GM23338 (cell line): ENCODE results near the gene AGO1. TPM values are rescaled to one million over a fixed set of nuclear protein-coding genes. Genes with fewer than 3 reads are reported as not detected.

Source experiments
- ATAC-seq: fragments of 200-7000 bp; cut with Tn5 transposase; 3 replicates; pipeline ENCODE4 v1.9.1; 2020
- DNase-seq: peaks from one replicate; pipeline ENCODE4 v3.0.0-alpha.2; 2015; ENCODE audit warnings: low spot score
- H2AFZ ChIP-seq: fragments of 200-600 bp; sonication (generic); 2 replicates; pipeline ENCODE4 v1.8.0; 2016; ENCODE audit warnings: antibody characterized with exemption, mild to moderate bottlenecking, moderate library complexity
- H3F3A ChIP-seq: fragments of 200-600 bp; sonication (generic); replicated peaks from 2 replicates; pipeline ENCODE4 v1.8.0; 2017; ENCODE audit warnings: antibody characterized with exemption, mixed run types, low read depth
- H3K27ac ChIP-seq: fragments of 200-600 bp; sonication (generic); 2 replicates; pipeline ENCODE4 v1.6.1; 2016; ENCODE audit warnings: low read depth
- H3K27me3 ChIP-seq: fragments of 200-600 bp; sonication (generic); 2 replicates; pipeline ENCODE4 v1.8.0; 2016; ENCODE audit warnings: mild to moderate bottlenecking, mixed run types, moderate library complexity; ENCODE audit not compliant: insufficient read depth
- H3K36me3 ChIP-seq: fragments of 200-600 bp; sonication (generic); 2 replicates; pipeline ENCODE4 v1.8.0; 2016; ENCODE audit warnings: mild to moderate bottlenecking; ENCODE audit not compliant: insufficient read depth
- H3K4me1 ChIP-seq: fragments of 200-600 bp; sonication (generic); 2 replicates; pipeline ENCODE4 v1.8.0; 2016; ENCODE audit warnings: mild to moderate bottlenecking, moderate library complexity; ENCODE audit not compliant: insufficient read depth
- H3K4me2 ChIP-seq: fragments of 200-600 bp; sonication (generic); 2 replicates; pipeline ENCODE4 v1.7.1; 2017; ENCODE audit warnings: mixed run types
- H3K4me3 ChIP-seq: fragments of 200-600 bp; sonication (generic); 2 replicates; pipeline ENCODE4 v1.6.1; 2016; ENCODE audit warnings: mixed run types
- H3K79me2 ChIP-seq: fragments of 200-600 bp; sonication (generic); replicated peaks from 2 replicates; pipeline ENCODE4 v1.8.0; 2017; ENCODE audit warnings: mild to moderate bottlenecking; ENCODE audit not compliant: insufficient read depth
- H3K9me2 ChIP-seq: fragments of 200-600 bp; sonication (generic); 2 replicates; pipeline ENCODE4 v1.8.0; 2017; ENCODE audit not compliant: insufficient read depth
- H4K20me1 ChIP-seq: fragments of 200-600 bp; sonication (generic); replicated peaks from 2 replicates; pipeline ENCODE4 v1.8.0; 2017; ENCODE audit warnings: mild to moderate bottlenecking; ENCODE audit not compliant: insufficient read depth
- H3K27ac Mint-ChIP-seq: 2 replicates; pipeline ENCODE4 v1.8.0; 2020; ENCODE audit warnings: inconsistent platforms, mild to moderate bottlenecking, moderate library complexity, mixed read lengths
- H3K27me3 Mint-ChIP-seq: 3 replicates; pipeline ENCODE4 v1.8.0; 2022; ENCODE audit warnings: low read depth, mild to moderate bottlenecking, moderate library complexity, mixed read lengths, inconsistent platforms; ENCODE audit not compliant: insufficient read depth, poor library complexity
- H3K36me3 Mint-ChIP-seq: 3 replicates; pipeline ENCODE4 v1.8.0; 2021; ENCODE audit warnings: low read depth, mild to moderate bottlenecking, inconsistent platforms, moderate library complexity, mixed read lengths
- H3K4me1 Mint-ChIP-seq: 3 replicates; pipeline ENCODE4 v1.8.0; 2020; ENCODE audit warnings: mild to moderate bottlenecking, inconsistent platforms, mixed read lengths
- H3K4me3 Mint-ChIP-seq: 3 replicates; pipeline ENCODE4 v1.8.0; 2021; ENCODE audit warnings: moderate library complexity, mild to moderate bottlenecking, inconsistent platforms, mixed read lengths
- H3K9me3 Mint-ChIP-seq: 3 replicates; pipeline ENCODE4 v1.8.0; 2020; ENCODE audit warnings: moderate library complexity, mild to moderate bottlenecking, inconsistent platforms, mixed read lengths
- CREB1 ChIP-seq: fragments of 250-450 bp; sonication (Bioruptor Pico); IDR thresholded peaks from 2 replicates; pipeline ENCODE4 v1.5.0; 2020; ENCODE audit warnings: low read depth, mild to moderate bottlenecking, moderate library complexity
- EZH2 ChIP-seq: fragments of 200-600 bp; sonication (generic); IDR thresholded peaks from one replicate; pipeline ENCODE4 v1.8.0; 2017; ENCODE audit warnings: antibody characterized with exemption, mild to moderate bottlenecking, low read depth; ENCODE audit not compliant: unreplicated experiment
- EZH2phosphoT487 ChIP-seq: fragments of 200-600 bp; sonication (generic); IDR thresholded peaks from one replicate; pipeline ENCODE4 v1.8.1; 2018; ENCODE audit warnings: antibody characterized with exemption; ENCODE audit not compliant: unreplicated experiment
- JUNB ChIP-seq: IDR thresholded peaks from one replicate; pipeline ENCODE4 v1.6.1; 2016; ENCODE audit warnings: antibody characterized with exemption; ENCODE audit not compliant: unreplicated experiment
- NANOG ChIP-seq: IDR thresholded peaks from 2 replicates; pipeline ENCODE4 v1.6.1; 2016; ENCODE audit warnings: antibody characterized with exemption, borderline replicate concordance
- POLR2AphosphoS5 ChIP-seq: IDR thresholded peaks from 2 replicates; pipeline ENCODE4 v1.6.1; 2016; ENCODE audit warnings: antibody characterized with exemption, low read depth
- STAT1 ChIP-seq: IDR thresholded peaks from one replicate; pipeline ENCODE4 v1.6.1; 2016; ENCODE audit warnings: antibody characterized with exemption; ENCODE audit not compliant: unreplicated experiment
- ZNF114 ChIP-seq: fragments of 250-450 bp; sonication (Bioruptor Pico); IDR thresholded peaks from 2 replicates; pipeline ENCODE4 v1.5.0; 2020; ENCODE audit warnings: mild to moderate bottlenecking, moderate library complexity
- ZNF331 ChIP-seq: fragments of 250-450 bp; sonication (Bioruptor Pico); IDR thresholded peaks from 2 replicates; pipeline ENCODE4 v1.5.0; 2020; ENCODE audit warnings: low read depth, mild to moderate bottlenecking, moderate library complexity
- polyA plus RNA-seq: library from polyadenylated mRNA; unstranded; fragments of >200 nt; fragmentation: Nextera tagmentation; extraction: Ambion mirVana; gene quantifications from 2 replicates; pipeline ENCODE4 v1.2.1, GENCODE V29; 2016
- total RNA-seq: library from RNA; depleted of rRNA; stranded (reverse); fragments of >200 nt; shearing (Covaris generic); gene quantifications from 2 replicates; pipeline ENCODE4 v1.2.3, GENCODE V29; 2014
- TF ChIP-seq, protein P1 (sequence below), 2 experiments: fragments of 200-600 bp in 1 of 2; sonication (generic) in 1 of 2; conservative IDR thresholded peaks; 2 replicates each; pipeline versions ENCODE4 v1.5.1 to v1.6.1; 2016 to 2017; ENCODE audit warnings: antibody characterized with exemption in 2 of 2, low read depth in 2 of 2, mild to moderate bottlenecking in 2 of 2, moderate library complexity in 1 of 2
- TF ChIP-seq, protein P2 (sequence below): fragments of 250-450 bp; sonication (Bioruptor Pico); IDR thresholded peaks from 2 replicates; pipeline ENCODE4 v1.5.0; 2020; ENCODE audit warnings: mild to moderate bottlenecking, moderate library complexity
- TF ChIP-seq, protein P3 (sequence below): IDR thresholded peaks from 2 replicates; pipeline ENCODE4 v1.6.1; 2016; ENCODE audit warnings: antibody characterized with exemption

Gene AGO1
- total and polyA plus RNA-seq, 2 experiments from 2014 or later = 10.6 to 65.1 TPM

DNA sequence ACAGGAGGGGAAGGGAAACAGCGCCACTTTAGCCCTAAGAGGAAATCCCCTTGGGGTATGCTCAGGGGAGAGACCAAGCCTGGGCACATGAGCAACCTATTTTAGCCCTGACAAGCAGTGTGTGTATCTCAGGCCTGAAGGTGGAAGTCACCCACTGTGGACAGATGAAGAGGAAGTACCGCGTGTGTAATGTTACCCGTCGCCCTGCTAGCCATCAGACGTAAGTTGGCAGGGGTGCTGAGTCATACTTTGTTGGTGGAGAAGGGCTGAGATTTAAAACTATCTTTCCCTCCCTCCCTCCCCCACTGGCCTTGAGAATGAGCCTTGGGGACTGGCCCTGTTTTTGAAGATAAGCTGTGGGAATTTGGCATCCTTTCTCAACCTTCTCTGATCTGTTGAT is 11.2 kb downstream of the AGO1 start (continued):
- TF ChIP-seq ZNF114 (no peak), CREB1 (CRISPR knock-in tag) (no peak), JUNB (no peak), NANOG (no peak), EZH2phosphoT487 (no peak), ZNF331 (CRISPR knock-in tag) (no peak), EZH2 (no peak)
- TF ChIP-seq, protein P1, sequence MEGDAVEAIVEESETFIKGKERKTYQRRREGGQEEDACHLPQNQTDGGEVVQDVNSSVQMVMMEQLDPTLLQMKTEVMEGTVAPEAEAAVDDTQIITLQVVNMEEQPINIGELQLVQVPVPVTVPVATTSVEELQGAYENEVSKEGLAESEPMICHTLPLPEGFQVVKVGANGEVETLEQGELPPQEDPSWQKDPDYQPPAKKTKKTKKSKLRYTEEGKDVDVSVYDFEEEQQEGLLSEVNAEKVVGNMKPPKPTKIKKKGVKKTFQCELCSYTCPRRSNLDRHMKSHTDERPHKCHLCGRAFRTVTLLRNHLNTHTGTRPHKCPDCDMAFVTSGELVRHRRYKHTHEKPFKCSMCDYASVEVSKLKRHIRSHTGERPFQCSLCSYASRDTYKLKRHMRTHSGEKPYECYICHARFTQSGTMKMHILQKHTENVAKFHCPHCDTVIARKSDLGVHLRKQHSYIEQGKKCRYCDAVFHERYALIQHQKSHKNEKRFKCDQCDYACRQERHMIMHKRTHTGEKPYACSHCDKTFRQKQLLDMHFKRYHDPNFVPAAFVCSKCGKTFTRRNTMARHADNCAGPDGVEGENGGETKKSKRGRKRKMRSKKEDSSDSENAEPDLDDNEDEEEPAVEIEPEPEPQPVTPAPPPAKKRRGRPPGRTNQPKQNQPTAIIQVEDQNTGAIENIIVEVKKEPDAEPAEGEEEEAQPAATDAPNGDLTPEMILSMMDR (conservative IDR thresholded peaks at IDR 0.05; ENCODE audit: low read depth in 2 of 2) = no peak

DNA sequence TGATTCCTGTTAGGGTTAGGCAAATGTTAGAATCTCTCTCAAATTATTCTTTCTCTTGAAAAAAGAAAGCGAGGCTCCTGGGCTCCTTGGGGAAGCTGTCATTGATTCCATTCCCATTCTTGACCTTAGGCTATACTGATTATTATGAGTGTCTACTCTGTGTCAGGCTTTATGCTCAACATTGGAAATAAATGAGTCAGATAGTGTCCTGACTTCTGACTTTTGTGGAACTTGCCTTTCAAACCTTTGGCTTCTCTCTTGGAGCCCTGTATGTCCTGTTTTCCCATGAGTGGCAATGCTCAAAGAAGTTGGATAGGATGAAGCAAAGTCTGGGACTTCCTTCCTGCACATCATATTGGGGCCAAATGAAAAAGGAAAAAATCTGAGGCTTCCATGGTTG is 11.6 kb downstream of the AGO1 start:
- peak overlapping the region; percentile 28; the same call in 1 of the 2 replicates for H3K27ac Mint-ChIP-seq
- Histone ChIP-seq H2AFZ (no peak overlapping the region), H3F3A (0 out of 2 replicates have a peak, but pooled peaks cover 8% of the 10 kb centered on the region), H3K27me3 (no peaks in the 10 kb centered on the region), H3K9me2 (no peaks in the 10 kb centered on the region), H3K27ac (peak overlapping the region; percentile 74), H4K20me1 (peaks cover 29% of the 10 kb centered on the region), H3K4me2 (no peak overlapping the region), H3K79me2 (peaks cover 38% of the 10 kb centered on the region), H3K4me1 (no peaks in the 10 kb centered on the region), H3K4me3 (no peak overlapping the region), H3K36me3 (peaks cover 53% of the 10 kb centered on the region)
- H3K9me3 Mint-ChIP-seq = no peaks in the 10 kb centered on the region
- ATAC-seq (no peak), DNase-seq (no peak)
- peaks cover 85% of the 10 kb centered on the region for H3K36me3 Mint-ChIP-seq
- H3K4me1 Mint-ChIP-seq = no peaks in the 10 kb centered on the region
- H3K4me3 Mint-ChIP-seq = no peak overlapping the region
- no peaks in the 10 kb centered on the region for H3K27me3 Mint-ChIP-seq
- no peak for TF ChIP-seq POLR2AphosphoS5
- no peak for TF ChIP-seq STAT1
- TF ChIP-seq NANOG = no peak
- no peak for TF ChIP-seq EZH2
- TF ChIP-seq, protein P2, sequence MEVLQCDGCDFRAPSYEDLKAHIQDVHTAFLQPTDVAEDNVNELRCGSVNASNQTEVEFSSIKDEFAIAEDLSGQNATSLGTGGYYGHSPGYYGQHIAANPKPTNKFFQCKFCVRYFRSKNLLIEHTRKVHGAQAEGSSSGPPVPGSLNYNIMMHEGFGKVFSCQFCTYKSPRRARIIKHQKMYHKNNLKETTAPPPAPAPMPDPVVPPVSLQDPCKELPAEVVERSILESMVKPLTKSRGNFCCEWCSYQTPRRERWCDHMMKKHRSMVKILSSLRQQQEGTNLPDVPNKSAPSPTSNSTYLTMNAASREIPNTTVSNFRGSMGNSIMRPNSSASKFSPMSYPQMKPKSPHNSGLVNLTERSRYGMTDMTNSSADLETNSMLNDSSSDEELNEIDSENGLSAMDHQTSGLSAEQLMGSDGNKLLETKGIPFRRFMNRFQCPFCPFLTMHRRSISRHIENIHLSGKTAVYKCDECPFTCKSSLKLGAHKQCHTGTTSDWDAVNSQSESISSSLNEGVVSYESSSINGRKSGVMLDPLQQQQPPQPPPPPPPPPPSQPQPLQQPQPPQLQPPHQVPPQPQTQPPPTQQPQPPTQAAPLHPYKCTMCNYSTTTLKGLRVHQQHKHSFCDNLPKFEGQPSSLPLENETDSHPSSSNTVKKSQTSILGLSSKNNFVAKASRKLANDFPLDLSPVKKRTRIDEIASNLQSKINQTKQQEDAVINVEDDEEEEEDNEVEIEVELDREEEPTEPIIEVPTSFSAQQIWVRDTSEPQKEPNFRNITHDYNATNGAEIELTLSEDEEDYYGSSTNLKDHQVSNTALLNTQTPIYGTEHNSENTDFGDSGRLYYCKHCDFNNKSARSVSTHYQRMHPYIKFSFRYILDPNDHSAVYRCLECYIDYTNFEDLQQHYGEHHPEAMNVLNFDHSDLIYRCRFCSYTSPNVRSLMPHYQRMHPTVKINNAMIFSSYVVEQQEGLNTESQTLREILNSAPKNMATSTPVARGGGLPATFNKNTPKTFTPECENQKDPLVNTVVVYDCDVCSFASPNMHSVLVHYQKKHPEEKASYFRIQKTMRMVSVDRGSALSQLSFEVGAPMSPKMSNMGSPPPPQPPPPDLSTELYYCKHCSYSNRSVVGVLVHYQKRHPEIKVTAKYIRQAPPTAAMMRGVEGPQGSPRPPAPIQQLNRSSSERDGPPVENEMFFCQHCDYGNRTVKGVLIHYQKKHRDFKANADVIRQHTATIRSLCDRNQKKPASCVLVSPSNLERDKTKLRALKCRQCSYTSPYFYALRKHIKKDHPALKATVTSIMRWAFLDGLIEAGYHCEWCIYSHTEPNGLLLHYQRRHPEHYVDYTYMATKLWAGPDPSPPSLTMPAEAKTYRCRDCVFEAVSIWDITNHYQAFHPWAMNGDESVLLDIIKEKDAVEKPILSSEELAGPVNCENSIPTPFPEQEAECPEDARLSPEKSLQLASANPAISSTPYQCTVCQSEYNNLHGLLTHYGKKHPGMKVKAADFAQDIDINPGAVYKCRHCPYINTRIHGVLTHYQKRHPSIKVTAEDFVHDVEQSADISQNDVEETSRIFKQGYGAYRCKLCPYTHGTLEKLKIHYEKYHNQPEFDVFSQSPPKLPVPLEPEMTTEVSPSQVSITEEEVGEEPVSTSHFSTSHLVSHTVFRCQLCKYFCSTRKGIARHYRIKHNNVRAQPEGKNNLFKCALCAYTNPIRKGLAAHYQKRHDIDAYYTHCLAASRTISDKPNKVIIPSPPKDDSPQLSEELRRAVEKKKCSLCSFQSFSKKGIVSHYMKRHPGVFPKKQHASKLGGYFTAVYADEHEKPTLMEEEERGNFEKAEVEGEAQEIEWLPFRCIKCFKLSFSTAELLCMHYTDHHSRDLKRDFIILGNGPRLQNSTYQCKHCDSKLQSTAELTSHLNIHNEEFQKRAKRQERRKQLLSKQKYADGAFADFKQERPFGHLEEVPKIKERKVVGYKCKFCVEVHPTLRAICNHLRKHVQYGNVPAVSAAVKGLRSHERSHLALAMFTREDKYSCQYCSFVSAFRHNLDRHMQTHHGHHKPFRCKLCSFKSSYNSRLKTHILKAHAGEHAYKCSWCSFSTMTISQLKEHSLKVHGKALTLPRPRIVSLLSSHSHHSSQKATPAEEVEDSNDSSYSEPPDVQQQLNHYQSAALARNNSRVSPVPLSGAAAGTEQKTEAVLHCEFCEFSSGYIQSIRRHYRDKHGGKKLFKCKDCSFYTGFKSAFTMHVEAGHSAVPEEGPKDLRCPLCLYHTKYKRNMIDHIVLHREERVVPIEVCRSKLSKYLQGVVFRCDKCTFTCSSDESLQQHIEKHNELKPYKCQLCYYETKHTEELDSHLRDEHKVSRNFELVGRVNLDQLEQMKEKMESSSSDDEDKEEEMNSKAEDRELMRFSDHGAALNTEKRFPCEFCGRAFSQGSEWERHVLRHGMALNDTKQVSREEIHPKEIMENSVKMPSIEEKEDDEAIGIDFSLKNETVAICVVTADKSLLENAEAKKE = no peak
- TF ChIP-seq, protein P1 (conservative IDR thresholded peaks at IDR 0.05; ENCODE audit: low read depth in 2 of 2) = no peak
- TF ChIP-seq, protein P3, sequence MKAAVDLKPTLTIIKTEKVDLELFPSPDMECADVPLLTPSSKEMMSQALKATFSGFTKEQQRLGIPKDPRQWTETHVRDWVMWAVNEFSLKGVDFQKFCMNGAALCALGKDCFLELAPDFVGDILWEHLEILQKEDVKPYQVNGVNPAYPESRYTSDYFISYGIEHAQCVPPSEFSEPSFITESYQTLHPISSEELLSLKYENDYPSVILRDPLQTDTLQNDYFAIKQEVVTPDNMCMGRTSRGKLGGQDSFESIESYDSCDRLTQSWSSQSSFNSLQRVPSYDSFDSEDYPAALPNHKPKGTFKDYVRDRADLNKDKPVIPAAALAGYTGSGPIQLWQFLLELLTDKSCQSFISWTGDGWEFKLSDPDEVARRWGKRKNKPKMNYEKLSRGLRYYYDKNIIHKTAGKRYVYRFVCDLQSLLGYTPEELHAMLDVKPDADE = no peak
- TF ChIP-seq EZH2phosphoT487 = no peak
- TF ChIP-seq ZNF114 = no peak
- TF ChIP-seq JUNB = no peak
- TF ChIP-seq CREB1 (CRISPR knock-in tag) = no peak
- TF ChIP-seq ZNF331 (CRISPR knock-in tag) = no peak
